ENCODE results near the gene HOXD3.

The HOXD3 gene

DNA sequence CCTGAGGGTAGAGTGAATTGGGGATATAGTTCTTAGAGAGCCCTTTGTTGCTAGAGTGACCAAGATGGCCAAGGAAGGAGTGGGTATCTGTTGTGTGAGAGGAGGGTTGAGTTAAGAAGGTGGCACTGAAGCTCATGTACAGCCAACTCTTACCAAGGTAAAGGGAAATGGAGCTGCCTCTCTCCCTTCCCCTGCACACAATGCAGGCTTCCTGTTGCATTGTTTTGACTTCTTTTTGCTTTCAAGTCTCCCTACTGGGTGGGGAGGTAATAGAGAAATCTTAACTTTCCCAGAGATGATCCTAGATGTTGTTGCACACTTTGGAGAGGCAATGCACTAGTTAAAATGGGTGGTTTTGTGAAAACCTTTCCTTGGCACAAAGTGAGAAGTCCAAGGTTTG, 55.2 kb downstream of the HOXD3 start:
- DNase-seq (ENCODE audit: low read depth): no peak

GRCh38 chr2:176213406-176213805, 56.3 kb downstream of the HOXD3 start:
- DNase-seq (ENCODE audit: low read depth): no peak

Measured in ELR (cell line).